ENCODE results near the gene FILIP1. TPM values are rescaled to one million over a fixed set of nuclear protein-coding genes. Genes with fewer than 3 reads are reported as not detected.
"Not testable (repeated sequence)": the region's sequence is repeated elsewhere in the genome, so short reads cannot be mapped to it uniquely, and the experiment has no call there.

FILIP1 gene
- polyA plus RNA-seq, 1 donor = 7.5 TPM

DNA sequence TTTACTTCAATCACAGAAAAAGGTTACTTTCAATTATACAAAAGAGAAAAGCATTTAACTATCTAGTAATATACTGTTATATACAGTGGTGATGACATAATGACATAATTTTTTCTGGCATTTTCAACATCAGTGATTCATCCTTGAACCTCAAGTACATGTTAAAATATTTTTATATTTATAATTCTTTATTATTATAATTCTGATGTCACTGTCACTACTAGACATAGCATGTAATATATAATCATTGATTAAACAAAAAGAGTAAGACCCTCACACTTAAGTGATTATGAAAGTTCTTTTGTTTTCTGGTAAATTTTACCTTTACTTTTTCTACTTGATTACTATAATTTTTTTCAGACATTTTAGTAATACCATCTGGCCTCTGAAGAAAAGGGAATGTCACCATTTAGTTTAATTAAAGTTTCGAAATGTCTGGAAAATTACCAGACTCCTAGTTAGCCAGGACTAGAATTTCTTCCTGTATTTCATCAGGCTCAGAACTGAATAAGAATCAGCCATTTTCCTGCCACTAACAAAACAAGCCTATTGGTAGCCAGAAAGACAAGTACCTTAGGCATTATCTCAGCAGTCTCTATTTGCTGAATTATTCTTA, 71.5 kb downstream of the FILIP1 start:
- DNase-seq = no peak
- Histone ChIP-seq H3K27me3 (ENCODE audit: control insufficient read depth, insufficient read depth, low read length) (no peaks in the 10 kb centered on the region), H3K4me3 (ENCODE audit: low read length) (no peak overlapping the region), H3K36me3 (ENCODE audit: control insufficient read depth, insufficient read depth, low read length) (no peaks in the 10 kb centered on the region), H3K4me1 (ENCODE audit: control insufficient read depth, insufficient read depth, low read length) (no peaks in the 10 kb centered on the region), H3K9me3 (ENCODE audit: control insufficient read depth, low read depth, low read length) (no peaks in the 10 kb centered on the region), H3K27ac (ENCODE audit: low read length) (no peak overlapping the region)
- WGBS (ENCODE audit: insufficient coverage, low lambda C conversion rate) = no CpG with 5 or more reads among the region's 1 CpG

DNA sequence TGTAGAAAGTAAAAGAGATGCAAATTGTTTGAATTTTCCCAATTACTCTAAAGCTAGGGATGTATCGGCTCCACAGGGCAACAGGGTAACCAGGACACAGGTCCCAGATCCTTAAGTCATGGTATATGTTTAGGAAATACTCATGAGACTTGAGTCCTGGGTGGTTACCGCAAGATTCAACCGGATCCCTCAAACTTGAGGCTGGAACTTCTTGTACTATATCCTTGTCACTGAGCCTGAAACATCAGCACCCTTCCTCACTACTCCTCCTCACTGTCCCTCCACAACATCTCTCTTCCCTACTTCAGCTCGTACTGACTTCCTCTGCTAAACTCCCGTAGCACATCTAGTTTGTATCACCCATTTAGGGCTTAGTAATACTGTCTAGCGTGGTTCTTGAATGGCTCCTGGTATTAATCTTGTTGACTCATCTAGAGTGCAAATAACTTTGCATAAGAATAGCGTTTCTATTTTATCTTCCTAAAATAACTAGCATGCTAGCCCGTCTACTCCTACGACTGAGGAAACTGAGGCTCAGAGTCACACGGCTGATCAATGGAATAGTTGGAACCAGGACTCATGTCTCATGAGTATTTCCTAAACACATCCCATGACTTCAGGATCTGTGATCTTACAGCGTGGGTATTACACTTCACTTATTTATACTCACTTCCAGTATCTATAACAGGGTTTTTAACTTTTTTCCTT, 72.1 kb downstream of the FILIP1 start:
- Histone ChIP-seq H3K4me3 (ENCODE audit: low read length) (no peak overlapping the region), H3K27ac (ENCODE audit: low read length) (no peak overlapping the region), H3K27me3 (ENCODE audit: control insufficient read depth, insufficient read depth, low read length) (no peaks in the 10 kb centered on the region), H3K4me1 (ENCODE audit: control insufficient read depth, insufficient read depth, low read length) (no peaks in the 10 kb centered on the region), H3K9me3 (ENCODE audit: control insufficient read depth, low read depth, low read length) (no peaks in the 10 kb centered on the region), H3K36me3 (ENCODE audit: control insufficient read depth, insufficient read depth, low read length) (no peaks in the 10 kb centered on the region)
- DNase-seq = no peak
- 82% methylated on average over 4 of the region's 11 CpGs for WGBS (ENCODE audit: insufficient coverage, low lambda C conversion rate)

DNA sequence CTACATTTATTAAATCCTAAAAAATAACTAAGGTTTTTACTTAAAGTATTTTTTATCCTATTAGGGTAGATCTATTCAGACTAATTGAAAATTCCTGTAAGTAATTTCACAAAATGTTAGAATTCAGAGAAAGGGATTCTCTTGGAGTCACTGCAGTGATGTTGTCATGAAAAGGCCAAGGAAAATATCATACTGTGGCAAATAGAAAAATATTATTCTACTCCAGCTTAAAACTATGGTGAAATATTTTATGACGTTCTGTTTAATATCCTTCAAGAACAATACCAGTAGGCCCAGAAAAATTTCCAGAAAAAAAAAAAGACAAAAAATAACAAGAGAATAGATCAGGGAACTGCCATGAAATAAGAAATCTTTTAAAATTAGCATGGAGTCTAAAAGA, 73.6 kb downstream of the FILIP1 start:
- Histone ChIP-seq H3K4me3 (ENCODE audit: low read length) (no peak overlapping the region), H3K27ac (ENCODE audit: low read length) (no peak overlapping the region), H3K36me3 (ENCODE audit: control insufficient read depth, insufficient read depth, low read length) (no peaks in the 10 kb centered on the region), H3K9me3 (ENCODE audit: control insufficient read depth, low read depth, low read length) (no peaks in the 10 kb centered on the region), H3K27me3 (ENCODE audit: control insufficient read depth, insufficient read depth, low read length) (no peaks in the 10 kb centered on the region), H3K4me1 (ENCODE audit: control insufficient read depth, insufficient read depth, low read length) (no peaks in the 10 kb centered on the region)
- no peak for DNase-seq
- WGBS (ENCODE audit: insufficient coverage, low lambda C conversion rate) = 100% methylated on average over 1 of the region's 1 CpG

DNA sequence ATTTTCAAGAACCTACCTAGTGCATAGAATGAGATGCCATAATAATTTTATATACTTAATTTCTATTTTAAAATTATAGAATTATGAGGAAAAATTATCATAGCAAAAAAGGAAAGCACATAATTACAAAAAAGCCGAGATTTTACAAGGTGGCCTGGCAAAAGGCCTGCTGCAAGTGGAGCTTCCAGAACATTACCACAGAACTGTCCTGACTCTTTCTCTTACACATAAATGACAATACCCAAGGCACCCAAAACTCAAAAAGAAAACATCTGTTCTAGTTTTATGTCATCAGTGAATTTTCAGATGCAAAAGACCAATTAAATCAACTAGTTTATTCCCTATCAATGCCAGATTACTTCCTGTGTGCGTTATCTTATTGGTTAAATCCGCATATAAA, 74.2 kb downstream of the FILIP1 start:
- Histone ChIP-seq H3K4me1 (ENCODE audit: control insufficient read depth, insufficient read depth, low read length) (no peaks in the 10 kb centered on the region), H3K36me3 (ENCODE audit: control insufficient read depth, insufficient read depth, low read length) (no peaks in the 10 kb centered on the region), H3K9me3 (ENCODE audit: control insufficient read depth, low read depth, low read length) (no peaks in the 10 kb centered on the region), H3K27me3 (ENCODE audit: control insufficient read depth, insufficient read depth, low read length) (no peaks in the 10 kb centered on the region), H3K27ac (ENCODE audit: low read length) (no peak overlapping the region), H3K4me3 (ENCODE audit: low read length) (no peak overlapping the region)
- 100% methylated on average over 1 of the region's 3 CpGs for WGBS (ENCODE audit: insufficient coverage, low lambda C conversion rate)
- no peak for DNase-seq

DNA sequence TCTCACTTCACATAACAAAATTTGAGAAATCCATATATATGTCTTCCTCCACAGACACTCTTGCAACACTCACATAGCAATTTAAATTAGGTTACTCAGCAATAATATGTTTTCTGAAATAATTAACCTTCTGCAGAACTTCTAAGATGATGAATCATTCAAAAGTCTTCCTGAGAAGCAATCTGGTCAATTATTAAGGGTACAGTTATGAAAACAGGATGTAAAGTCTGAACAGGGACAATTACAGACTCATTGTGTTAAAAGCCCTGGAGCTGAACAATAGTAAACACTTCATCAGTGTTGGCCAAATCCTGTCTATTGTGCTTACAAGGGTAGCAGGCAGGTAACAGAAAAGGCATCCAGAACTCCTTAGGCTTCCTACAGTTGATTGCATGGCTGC, 75.4 kb downstream of the FILIP1 start:
- Histone ChIP-seq H3K4me1 (ENCODE audit: control insufficient read depth, insufficient read depth, low read length) (no peaks in the 10 kb centered on the region), H3K27ac (ENCODE audit: low read length) (no peak overlapping the region), H3K36me3 (ENCODE audit: control insufficient read depth, insufficient read depth, low read length) (no peaks in the 10 kb centered on the region), H3K9me3 (ENCODE audit: control insufficient read depth, low read depth, low read length) (no peaks in the 10 kb centered on the region), H3K27me3 (ENCODE audit: control insufficient read depth, insufficient read depth, low read length) (no peaks in the 10 kb centered on the region), H3K4me3 (ENCODE audit: low read length) (no peak overlapping the region)
- no peak for DNase-seq

DNA sequence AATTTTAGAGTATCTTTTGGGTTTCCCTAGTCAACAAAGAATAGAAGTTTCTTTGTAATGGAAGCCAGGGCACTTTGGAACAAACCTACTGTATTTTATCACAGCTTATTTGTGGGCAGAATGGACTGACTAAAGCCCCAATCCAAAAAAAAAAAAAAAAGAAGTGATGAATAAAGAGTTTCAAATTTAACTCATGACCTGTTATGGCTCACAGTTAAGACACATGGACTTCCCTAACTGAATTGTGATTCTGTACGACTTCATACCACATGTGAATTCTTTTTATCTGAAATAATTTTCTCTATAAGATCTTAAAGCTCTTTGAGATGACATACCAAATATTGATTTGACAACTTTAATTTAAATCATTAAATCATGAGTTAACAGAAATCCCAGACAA, 77.2 kb downstream of the FILIP1 start:
- no peaks in the 10 kb centered on the region for H3K36me3 ChIP-seq (ENCODE audit: control insufficient read depth, insufficient read depth, low read length)
- no peaks in the 10 kb centered on the region for H3K9me3 ChIP-seq (ENCODE audit: control insufficient read depth, low read depth, low read length)
- H3K27ac ChIP-seq (ENCODE audit: low read length) = no peak overlapping the region
- H3K4me3 ChIP-seq (ENCODE audit: low read length) = no peak overlapping the region
- WGBS (ENCODE audit: insufficient coverage, low lambda C conversion rate) = 100% methylated on average over 1 of the region's 1 CpG
- no peaks in the 10 kb centered on the region for H3K4me1 ChIP-seq (ENCODE audit: control insufficient read depth, insufficient read depth, low read length)
- no peaks in the 10 kb centered on the region for H3K27me3 ChIP-seq (ENCODE audit: control insufficient read depth, insufficient read depth, low read length)
- DNase-seq = no peak

DNA sequence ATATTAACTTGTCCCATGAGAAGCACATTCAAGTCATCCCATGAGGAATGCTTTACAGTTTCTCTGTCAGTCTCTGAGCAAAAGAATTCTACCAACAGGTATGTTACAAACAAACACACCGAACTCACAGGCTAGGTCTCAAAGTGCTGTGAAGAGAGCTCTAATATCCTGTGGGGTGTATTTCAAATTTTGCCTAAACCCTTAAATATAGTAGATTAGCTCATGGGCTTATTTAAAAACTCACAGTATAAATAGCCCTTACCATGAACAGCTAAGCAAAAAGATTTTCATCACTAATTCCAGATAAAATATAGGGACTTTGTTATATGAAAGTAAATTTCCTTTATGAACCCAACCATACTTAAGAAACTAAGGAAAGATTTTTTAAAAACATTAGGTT, 77.8 kb downstream of the FILIP1 start:
- no peak overlapping the region for H3K4me3 ChIP-seq (ENCODE audit: low read length)
- no peaks in the 10 kb centered on the region for H3K4me1 ChIP-seq (ENCODE audit: control insufficient read depth, insufficient read depth, low read length)
- no peak for DNase-seq
- H3K9me3 ChIP-seq (ENCODE audit: control insufficient read depth, low read depth, low read length) = no peaks in the 10 kb centered on the region
- no peaks in the 10 kb centered on the region for H3K36me3 ChIP-seq (ENCODE audit: control insufficient read depth, insufficient read depth, low read length)
- no peak overlapping the region for H3K27ac ChIP-seq (ENCODE audit: low read length)
- no peaks in the 10 kb centered on the region for H3K27me3 ChIP-seq (ENCODE audit: control insufficient read depth, insufficient read depth, low read length)
- WGBS (ENCODE audit: insufficient coverage, low lambda C conversion rate) = no CpG with 5 or more reads among the region's 1 CpG

DNA sequence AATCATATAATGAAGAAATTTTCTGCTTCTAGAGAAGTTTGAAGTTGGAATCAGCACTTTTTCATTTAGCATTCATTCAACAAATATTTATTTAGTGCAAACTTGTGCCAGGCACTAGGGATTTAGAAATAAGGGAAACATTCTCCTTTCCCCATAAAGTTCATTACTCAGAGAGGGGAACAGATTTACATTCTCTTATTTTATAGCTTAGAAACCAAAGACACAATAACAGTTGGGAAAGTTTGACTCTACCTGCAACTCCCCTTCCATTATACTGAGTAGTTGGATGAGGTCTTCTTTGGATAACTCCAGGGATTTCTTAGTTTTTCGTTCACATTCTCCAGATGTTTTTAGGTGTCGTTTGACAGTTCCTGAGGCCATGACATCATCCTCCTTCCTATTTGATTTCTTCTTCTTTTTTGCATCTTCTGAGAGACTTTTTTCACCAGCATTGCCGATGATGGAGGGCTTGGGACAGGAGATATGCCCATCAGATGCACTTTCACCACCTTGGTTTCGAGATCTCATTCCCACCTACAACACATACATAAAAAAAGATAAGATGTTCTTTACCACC, 79.1 kb downstream of the FILIP1 start:
- Histone ChIP-seq H3K4me3 (ENCODE audit: low read length) (no peak overlapping the region), H3K4me1 (ENCODE audit: control insufficient read depth, insufficient read depth, low read length) (no peaks in the 10 kb centered on the region), H3K27me3 (ENCODE audit: control insufficient read depth, insufficient read depth, low read length) (no peaks in the 10 kb centered on the region), H3K36me3 (ENCODE audit: control insufficient read depth, insufficient read depth, low read length) (no peaks in the 10 kb centered on the region), H3K27ac (ENCODE audit: low read length) (no peak overlapping the region), H3K9me3 (ENCODE audit: control insufficient read depth, low read depth, low read length) (no peaks in the 10 kb centered on the region)
- 75% methylated on average over 2 of the region's 4 CpGs for WGBS (ENCODE audit: insufficient coverage, low lambda C conversion rate)
- no peak for DNase-seq

DNA sequence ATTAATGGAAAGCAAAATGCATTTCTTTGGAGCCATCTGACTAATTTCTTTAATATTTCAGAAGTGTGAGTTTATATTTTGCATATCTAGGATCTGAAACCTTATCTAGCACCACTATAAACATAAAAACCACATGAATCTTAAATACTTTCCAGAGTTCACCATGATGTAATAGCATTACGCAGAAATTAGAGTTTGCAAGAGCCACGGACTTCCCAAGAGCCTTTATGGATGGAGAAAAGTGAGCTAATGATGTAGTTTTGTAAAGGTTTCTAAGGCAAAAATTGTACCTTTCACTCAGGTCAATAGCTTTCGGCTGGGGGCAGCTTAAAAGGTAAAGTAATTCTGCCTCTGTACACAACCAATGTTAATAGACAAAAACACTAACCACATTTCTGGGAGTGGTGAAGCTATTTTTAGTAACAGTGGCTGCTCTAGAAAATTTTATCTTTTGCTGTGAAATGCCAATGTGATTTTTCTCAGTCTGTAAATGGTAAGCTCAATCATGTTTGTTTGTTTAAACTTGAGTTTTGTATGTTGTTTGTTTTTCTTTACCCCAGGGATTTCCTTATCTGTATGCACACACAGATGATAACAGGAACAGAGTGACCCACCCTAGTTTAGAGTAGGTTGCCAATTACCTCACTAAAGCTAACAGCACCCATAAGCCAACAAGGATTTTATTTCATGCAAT, 80.5 kb downstream of the FILIP1 start:
- H3K27ac ChIP-seq (ENCODE audit: low read length) = no peak overlapping the region
- H3K9me3 ChIP-seq (ENCODE audit: control insufficient read depth, low read depth, low read length) = no peaks in the 10 kb centered on the region
- DNase-seq = no peak
- WGBS (ENCODE audit: insufficient coverage, low lambda C conversion rate) = 17% methylated on average over 1 of the region's 3 CpGs
- no peak overlapping the region for H3K4me3 ChIP-seq (ENCODE audit: low read length)
- H3K27me3 ChIP-seq (ENCODE audit: control insufficient read depth, insufficient read depth, low read length) = no peaks in the 10 kb centered on the region
- H3K36me3 ChIP-seq (ENCODE audit: control insufficient read depth, insufficient read depth, low read length) = no peaks in the 10 kb centered on the region
- H3K4me1 ChIP-seq (ENCODE audit: control insufficient read depth, insufficient read depth, low read length) = no peaks in the 10 kb centered on the region

DNA sequence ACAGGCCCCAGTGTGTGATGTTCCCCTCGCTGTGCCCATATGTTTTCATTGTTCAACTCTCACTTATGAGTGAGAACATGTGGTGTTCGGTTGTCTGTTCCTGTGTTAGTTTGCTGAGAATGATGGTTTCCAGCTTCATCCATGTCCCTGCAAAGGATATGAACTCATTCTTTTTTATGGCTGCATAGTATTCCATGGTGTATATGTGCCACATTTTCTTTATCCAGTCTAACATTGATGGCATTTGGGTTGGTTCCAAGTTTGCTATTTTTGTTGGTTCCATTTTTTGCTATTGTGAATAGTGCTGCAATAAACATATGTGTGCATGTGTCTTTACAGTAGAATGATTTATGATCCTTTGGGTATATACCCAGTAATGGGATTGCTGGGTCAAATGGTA, 83.0 kb downstream of the FILIP1 start:
- H3K27me3 ChIP-seq (ENCODE audit: control insufficient read depth, insufficient read depth, low read length) = not testable (repeated sequence)

More for the DNA sequence above, 83.0 kb downstream of the FILIP1 start:
- H3K9me3 ChIP-seq (ENCODE audit: control insufficient read depth, low read depth, low read length); H3K4me1 ChIP-seq (ENCODE audit: control insufficient read depth, insufficient read depth, low read length); H3K4me3 ChIP-seq (ENCODE audit: low read length); DNase-seq; H3K36me3 ChIP-seq (ENCODE audit: control insufficient read depth, insufficient read depth, low read length); H3K27ac ChIP-seq (ENCODE audit: low read length): not testable (repeated sequence)
- no CpG with 5 or more reads among the region's 2 CpGs for WGBS (ENCODE audit: insufficient coverage, low lambda C conversion rate)

Measured in large intestine (tissue), 3 donors.